SK-N-SH (cell line): ENCODE measurements around the gene OR51E2.

ENCODE experiments used
- YY1 ChIP-seq: IDR thresholded peaks from 2 replicates; pipeline ENCODE4 v1.4.0; 2012; ENCODE audit warnings: low read depth, mild to moderate bottlenecking
- ZBTB33 ChIP-seq: IDR thresholded peaks from 2 replicates; pipeline ENCODE4 v1.4.0; 2012; ENCODE audit warnings: low read depth, borderline replicate concordance

DNA sequence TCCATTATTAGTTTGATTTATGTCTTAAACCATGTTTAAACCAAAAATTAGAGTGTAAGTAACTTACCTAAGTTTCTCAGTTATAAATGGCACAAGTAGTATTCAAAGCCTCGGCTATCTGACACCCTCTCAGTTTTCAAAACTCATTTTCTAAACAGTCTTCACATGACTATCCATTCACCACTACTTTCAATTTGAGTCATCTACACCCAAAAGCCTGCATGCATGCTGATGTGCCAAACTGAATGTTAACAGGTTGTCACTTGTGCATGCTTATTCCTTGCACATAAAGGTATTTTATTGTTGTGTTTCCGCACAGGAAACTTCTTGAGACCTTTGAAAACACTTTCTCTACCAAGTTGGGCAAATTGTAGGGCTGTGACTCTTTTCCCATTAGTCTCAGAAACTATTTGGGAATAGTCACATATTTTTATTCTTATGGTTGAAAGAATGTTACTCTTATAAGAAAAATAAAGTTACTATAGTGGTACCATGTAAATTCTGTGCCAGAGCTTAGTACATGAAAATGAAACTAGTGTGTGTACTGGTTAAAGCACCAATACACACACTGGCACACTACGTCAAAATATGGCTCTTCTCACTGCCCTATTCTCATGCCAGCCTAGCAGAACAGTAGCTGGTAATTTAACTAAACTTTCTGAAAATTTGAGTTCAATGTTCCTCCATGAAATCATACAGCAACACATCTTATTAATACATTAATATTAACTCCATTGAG, 2.2 kb upstream of the OR51E2 start:
- TF ChIP-seq ZBTB33 (no peak), YY1 (no peak)
